IMR-90 (cell line): Measurements from ENCODE around the gene MMS19.

Experiments
- BHLHE40 ChIP-seq: fragments of 150-350 bp; IDR thresholded peaks from 2 replicates; pipeline ENCODE4 v1.6.1; 2016; ENCODE audit warnings: mild to moderate bottlenecking, low read depth, low read length
- CEBPB ChIP-seq: IDR thresholded peaks from 2 replicates; pipeline ENCODE4 v1.6.1; 2012; ENCODE audit warnings: low read depth, low read length, improper control_type of control experiment
- CTCF ChIP-seq: conservative IDR thresholded peaks from 2 replicates; pipeline ENCODE4 v1.5.1; 2012; ENCODE audit warnings: mild to moderate bottlenecking, low read depth, low read length, improper control_type of control experiment
- FOS ChIP-seq: fragments of 150-350 bp; IDR thresholded peaks from 2 replicates; pipeline ENCODE4 v1.6.1; 2016; ENCODE audit warnings: low read depth, low read length
- MAFK ChIP-seq: IDR thresholded peaks from 2 replicates; pipeline ENCODE4 v1.6.1; 2012; ENCODE audit warnings: low read depth, low read length, improper control_type of control experiment
- MAZ ChIP-seq: IDR thresholded peaks from 2 replicates; pipeline ENCODE4 v1.6.1; 2012; ENCODE audit warnings: low read depth, mild to moderate bottlenecking, low read length, improper control_type of control experiment, moderate library complexity, borderline replicate concordance
- NFE2L2 ChIP-seq: fragments of 150-350 bp; IDR thresholded peaks from 2 replicates; pipeline ENCODE4 v1.6.1; 2016; ENCODE audit warnings: low read depth, mild to moderate bottlenecking, low read length
- POLR2A ChIP-seq: IDR thresholded peaks from 2 replicates; pipeline ENCODE4 v1.6.1; 2012; ENCODE audit warnings: mild to moderate bottlenecking, low read depth, low read length
- RAD21 ChIP-seq: IDR thresholded peaks from 2 replicates; pipeline ENCODE4 v1.6.1; 2012; ENCODE audit warnings: low read length, improper control_type of control experiment
- RCOR1 ChIP-seq: IDR thresholded peaks from 2 replicates; pipeline ENCODE4 v1.6.1; 2012; ENCODE audit warnings: mild to moderate bottlenecking, low read length, improper control_type of control experiment; ENCODE audit not compliant: insufficient replicate concordance
- SMC3 ChIP-seq: fragments of 150-350 bp; IDR thresholded peaks from 2 replicates; pipeline ENCODE4 v1.6.1; 2016; ENCODE audit warnings: low read depth, mild to moderate bottlenecking, antibody characterized with exemption, low read length, moderate library complexity
- USF2 ChIP-seq: fragments of 150-350 bp; IDR thresholded peaks from 2 replicates; pipeline ENCODE4 v1.6.1; 2017; ENCODE audit warnings: mild to moderate bottlenecking, antibody characterized with exemption, low read length, low read depth

- TF ChIP-seq POLR2A, result no peak
- no peak for TF ChIP-seq CTCF
- no peak for TF ChIP-seq FOS
- no peak for TF ChIP-seq RCOR1
- no peak for TF ChIP-seq RAD21
- TF ChIP-seq USF2, result no peak
- TF ChIP-seq CEBPB, result no peak
- TF ChIP-seq NFE2L2, result no peak
- TF ChIP-seq MAZ, result no peak
- no peak for TF ChIP-seq SMC3
- TF ChIP-seq BHLHE40, result no peak
- no peak for TF ChIP-seq MAFK
These were observed 19.0 kb upstream of the MMS19 start for GRCh38 chr10:97517096-97517750.
